ENCODE results near the gene NAP1L5.
A peak's percentile ranks its signal among the peaks of the same experiment; 100 is the strongest.

The NAP1L5 gene

DNA sequence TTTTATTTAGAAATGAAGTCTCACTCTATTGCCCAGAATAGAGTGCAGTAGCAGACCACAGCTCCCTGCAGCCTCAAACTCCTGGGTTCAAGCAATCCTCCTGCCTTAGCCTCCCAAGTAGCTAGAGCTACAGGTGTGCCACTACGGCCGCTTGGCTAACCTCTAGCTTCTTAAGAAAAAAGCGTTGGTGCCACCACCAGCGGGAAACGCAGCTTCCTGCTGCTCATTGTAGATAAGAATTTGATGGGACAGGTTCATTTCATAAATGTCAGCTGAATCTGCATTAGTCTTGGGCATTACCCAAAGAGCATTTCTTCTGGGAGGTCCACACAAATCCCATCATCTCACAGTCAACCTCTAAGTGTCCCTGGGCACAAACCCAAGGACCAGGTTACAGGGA is 33.2 kb upstream of the NAP1L5 start:
- H3K36me3 Mint-ChIP-seq: peaks cover 2% of the 10 kb centered on the region
- H3K27ac Mint-ChIP-seq: peak overlapping the region; percentile 46
- no peaks in the 10 kb centered on the region for H3K4me1 Mint-ChIP-seq
- H3K9me3 Mint-ChIP-seq: no peaks in the 10 kb centered on the region
- H3K4me3 Mint-ChIP-seq: no peak overlapping the region
- H3K27me3 Mint-ChIP-seq: no peaks in the 10 kb centered on the region

GRCh38 chr4:88729146-88729760 is 31.6 kb upstream of the NAP1L5 start:
- no peaks in the 10 kb centered on the region for H3K9me3 Mint-ChIP-seq
- H3K4me3 Mint-ChIP-seq: no peak overlapping the region
- peaks cover 2% of the 10 kb centered on the region for H3K36me3 Mint-ChIP-seq
- H3K4me1 Mint-ChIP-seq: no peaks in the 10 kb centered on the region
- no peaks in the 10 kb centered on the region for H3K27me3 Mint-ChIP-seq
- H3K27ac Mint-ChIP-seq: no peak overlapping the region

DNA sequence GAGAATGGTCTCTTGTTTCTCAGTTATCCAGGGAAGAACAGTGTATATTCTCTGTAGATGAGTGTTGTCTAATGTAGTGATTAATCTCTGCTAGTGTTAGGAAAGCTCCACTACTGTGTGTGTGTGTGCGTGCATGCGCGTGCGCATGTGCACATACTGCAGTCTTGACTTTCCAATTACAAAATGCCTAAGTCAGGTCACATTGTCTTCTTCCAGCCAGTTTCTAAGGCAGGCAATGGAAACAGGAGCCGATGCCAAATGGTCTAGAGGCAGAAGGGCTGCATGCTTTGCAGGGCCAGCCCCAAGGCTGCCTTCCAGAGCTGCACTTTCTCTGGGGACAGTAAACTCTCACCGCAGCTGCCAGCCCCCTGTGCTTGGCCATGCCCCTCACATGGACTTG is 30.5 kb upstream of the NAP1L5 start:
- peak overlapping the region; percentile 5 for H3K27ac Mint-ChIP-seq
- H3K36me3 Mint-ChIP-seq: peaks cover 2% of the 10 kb centered on the region
- no peaks in the 10 kb centered on the region for H3K9me3 Mint-ChIP-seq
- no peak overlapping the region for H3K4me3 Mint-ChIP-seq
- H3K27me3 Mint-ChIP-seq: no peaks in the 10 kb centered on the region
- no peaks in the 10 kb centered on the region for H3K4me1 Mint-ChIP-seq

DNA sequence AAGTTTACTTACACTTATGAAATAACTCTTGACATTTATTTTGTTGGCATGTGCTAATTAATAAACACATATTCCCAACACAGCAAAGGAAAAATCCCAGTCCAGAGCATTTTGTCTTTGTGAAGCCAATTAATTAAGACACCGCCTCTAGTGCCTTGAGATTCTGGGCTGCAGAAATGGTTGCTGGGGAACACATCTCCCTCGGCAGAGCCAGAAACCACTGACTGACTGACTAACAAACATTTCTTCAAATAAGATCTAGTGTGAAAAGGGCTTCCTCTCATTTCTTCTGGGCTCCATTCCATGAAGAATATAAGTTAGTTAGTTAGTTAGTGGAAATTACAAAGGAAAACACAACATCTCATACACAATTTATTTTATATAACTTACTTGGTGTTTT is 28.4 kb upstream of the NAP1L5 start:
- Mint-ChIP-seq H3K9me3 (no peaks in the 10 kb centered on the region), H3K36me3 (peaks cover 2% of the 10 kb centered on the region), H3K27me3 (no peaks in the 10 kb centered on the region), H3K4me1 (no peaks in the 10 kb centered on the region), H3K27ac (no peak overlapping the region), H3K4me3 (no peak overlapping the region)

- no peaks in the 10 kb centered on the region for H3K27me3 Mint-ChIP-seq
- H3K36me3 Mint-ChIP-seq: peaks cover 2% of the 10 kb centered on the region
- H3K27ac Mint-ChIP-seq: no peak overlapping the region
- no peaks in the 10 kb centered on the region for H3K9me3 Mint-ChIP-seq
- no peaks in the 10 kb centered on the region for H3K4me1 Mint-ChIP-seq
- H3K4me3 Mint-ChIP-seq: no peak overlapping the region
These were observed 27.5 kb upstream of the NAP1L5 start for GRCh38 chr4:88725143-88725542.

GRCh38 chr4:88724406-88724805 is 26.8 kb upstream of the NAP1L5 start:
- Mint-ChIP-seq H3K4me3 (no peak overlapping the region), H3K4me1 (no peaks in the 10 kb centered on the region), H3K36me3 (peaks cover 2% of the 10 kb centered on the region), H3K27ac (no peak overlapping the region), H3K27me3 (no peaks in the 10 kb centered on the region), H3K9me3 (no peaks in the 10 kb centered on the region)

DNA sequence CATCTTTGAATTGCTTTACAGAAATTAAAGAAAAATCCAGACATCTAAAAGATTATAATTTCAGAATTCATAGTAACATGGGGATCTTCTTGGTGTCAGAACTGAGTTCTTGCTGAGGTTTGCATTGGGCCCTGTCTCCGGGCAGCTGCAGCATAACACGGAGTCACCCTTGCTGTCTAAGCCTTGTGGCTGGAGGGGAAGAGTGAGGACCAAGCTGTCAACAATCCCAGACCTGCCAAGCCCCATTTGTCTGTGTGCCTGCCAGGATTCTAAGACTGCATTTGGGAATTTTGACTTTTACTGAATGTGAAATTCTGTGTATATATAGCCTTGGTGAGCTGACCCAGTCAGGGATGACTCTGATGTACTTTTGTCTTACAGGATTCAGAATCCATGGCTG is 25.2 kb upstream of the NAP1L5 start:
- Mint-ChIP-seq H3K4me1 (no peaks in the 10 kb centered on the region), H3K27ac (no peak overlapping the region), H3K36me3 (peaks cover 9% of the 10 kb centered on the region), H3K4me3 (no peak overlapping the region), H3K27me3 (no peaks in the 10 kb centered on the region), H3K9me3 (no peaks in the 10 kb centered on the region)

DNA sequence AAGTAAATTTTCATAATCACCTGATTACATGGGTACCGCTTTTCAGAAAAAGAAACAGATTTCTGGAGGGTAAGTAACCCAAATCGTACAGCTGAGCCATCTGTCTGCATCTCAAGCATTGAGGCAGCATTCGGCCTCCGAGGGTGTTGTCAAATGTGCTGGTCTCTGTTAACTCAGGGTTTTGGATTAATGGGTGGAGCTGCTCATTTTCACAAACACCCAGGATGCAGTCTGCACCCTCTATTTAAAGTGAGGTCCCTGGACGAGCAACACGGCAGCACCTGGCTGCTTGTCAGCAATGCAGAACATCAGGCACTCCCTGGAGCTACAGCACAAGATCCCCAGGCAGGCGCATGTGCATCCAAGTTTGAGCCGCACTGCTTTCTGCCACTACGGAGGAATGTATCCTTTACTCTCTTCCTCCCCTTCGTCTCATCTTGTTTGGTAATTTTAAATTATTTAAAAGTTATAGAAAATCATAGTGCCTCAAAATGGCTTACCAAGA is 24.7 kb upstream of the NAP1L5 start:
- peaks cover 4% of the 10 kb centered on the region for H3K9me3 Mint-ChIP-seq
- H3K4me1 Mint-ChIP-seq: no peaks in the 10 kb centered on the region

DNA sequence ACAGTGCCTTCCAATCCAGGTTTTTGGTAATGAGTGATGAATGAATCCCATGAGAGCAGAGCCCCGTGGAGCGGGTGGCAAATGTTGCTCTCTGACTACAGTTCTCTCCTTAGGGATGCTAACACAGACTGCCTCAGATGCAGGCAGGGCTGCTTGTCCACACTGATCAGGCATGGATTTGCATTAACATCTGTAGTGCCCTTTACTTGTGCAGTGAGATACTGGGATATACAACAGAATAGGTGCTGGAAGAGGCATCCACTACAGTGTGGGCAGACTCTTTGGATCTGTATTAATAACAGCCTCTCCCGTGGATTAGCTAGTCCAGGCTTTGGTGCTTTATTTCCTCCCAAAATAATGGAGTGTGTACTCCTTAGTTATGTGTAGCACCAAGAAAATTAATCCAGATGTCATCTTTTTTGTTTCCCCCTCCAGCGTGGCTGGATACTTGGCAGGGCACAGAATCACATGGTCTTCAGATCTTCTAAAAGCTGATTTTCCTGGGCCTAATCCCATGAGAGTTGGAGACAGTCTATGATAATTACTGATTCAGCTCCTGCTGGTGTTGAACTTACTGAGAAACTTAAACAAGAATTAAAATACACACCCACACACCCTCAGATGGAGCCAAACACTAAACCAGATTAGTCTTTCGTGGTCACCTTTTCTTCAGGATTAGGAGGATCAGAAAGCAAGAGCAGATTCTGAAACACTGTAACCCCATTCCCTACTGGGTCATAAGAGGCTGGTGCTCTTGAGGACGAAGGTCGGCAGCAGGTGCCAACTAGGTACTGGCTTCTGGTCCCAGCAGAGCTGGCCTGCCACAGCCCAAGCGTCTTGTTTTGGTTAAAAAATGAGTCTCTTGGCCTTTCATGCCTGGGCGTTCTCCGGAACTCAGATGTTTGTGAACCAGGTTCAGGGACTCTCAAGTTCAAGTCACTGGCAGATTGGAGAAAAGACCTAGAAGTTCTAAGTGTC is 23.1 kb upstream of the NAP1L5 start:
- Mint-ChIP-seq H3K36me3 (peaks cover 26% of the 10 kb centered on the region), H3K4me1 (no peaks in the 10 kb centered on the region), H3K27ac (peak overlapping the region; percentile 46), H3K9me3 (peaks cover 6% of the 10 kb centered on the region), H3K27me3 (no peaks in the 10 kb centered on the region), H3K4me3 (no peak overlapping the region)

More for the DNA sequence above, 24.7 kb upstream of the NAP1L5 start:
- H3K36me3 Mint-ChIP-seq: peaks cover 12% of the 10 kb centered on the region
- no peak overlapping the region for H3K4me3 Mint-ChIP-seq
- H3K27me3 Mint-ChIP-seq: no peaks in the 10 kb centered on the region
- no peak overlapping the region for H3K27ac Mint-ChIP-seq

DNA sequence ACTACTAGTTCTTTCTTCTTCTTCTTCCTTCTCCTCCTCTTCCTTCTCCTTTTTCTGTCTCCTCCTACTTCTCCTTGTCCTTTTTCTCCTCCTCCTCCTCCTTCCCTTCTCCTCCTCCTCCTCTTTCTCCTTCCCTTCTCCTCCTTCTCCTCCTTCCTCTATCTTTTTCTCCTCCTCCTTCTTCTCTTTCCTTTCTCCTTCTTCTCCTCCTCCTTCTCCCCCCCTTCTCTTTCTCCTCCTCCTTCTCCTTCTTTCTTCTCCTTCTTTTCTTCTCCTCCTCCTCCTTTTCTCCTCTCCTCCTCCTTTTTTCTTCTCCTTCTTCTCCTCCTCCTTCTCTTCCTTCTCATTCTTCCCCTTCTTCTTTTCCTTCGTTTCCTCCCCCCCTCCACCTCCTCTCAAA is 21.8 kb upstream of the NAP1L5 start:
- Mint-ChIP-seq H3K27ac (peak overlapping the region; percentile 72), H3K36me3 (peaks cover 36% of the 10 kb centered on the region), H3K9me3 (peaks cover 8% of the 10 kb centered on the region), H3K27me3 (no peaks in the 10 kb centered on the region), H3K4me1 (peaks cover 4% of the 10 kb centered on the region), H3K4me3 (no peak overlapping the region)

GRCh38 chr4:88718098-88718497 is 20.5 kb upstream of the NAP1L5 start:
- Mint-ChIP-seq H3K36me3 (peaks cover 45% of the 10 kb centered on the region), H3K9me3 (peaks cover 10% of the 10 kb centered on the region), H3K27ac (no peak overlapping the region), H3K4me3 (no peak overlapping the region), H3K27me3 (no peaks in the 10 kb centered on the region), H3K4me1 (peaks cover 13% of the 10 kb centered on the region)

DNA sequence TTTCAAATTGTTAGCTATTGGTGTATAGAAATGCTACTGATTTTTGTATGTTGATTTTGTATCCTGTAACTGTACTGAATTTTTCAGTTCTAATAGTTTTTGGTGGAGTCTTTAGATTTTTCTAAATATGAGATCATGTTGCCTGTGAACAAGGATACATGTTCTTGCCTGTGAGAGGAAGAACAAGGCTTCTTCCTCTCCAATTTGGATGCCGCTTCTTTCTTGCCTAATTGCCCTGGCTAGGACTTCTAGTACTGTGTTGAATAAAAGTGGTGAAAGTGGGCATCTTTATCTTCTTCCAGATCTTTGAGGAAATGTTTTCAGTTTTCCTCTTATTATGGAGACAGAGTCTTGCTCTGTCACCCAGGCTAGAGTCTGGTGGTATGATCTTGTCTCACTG is 16.2 kb upstream of the NAP1L5 start:
- H3K9me3 Mint-ChIP-seq: peaks cover 15% of the 10 kb centered on the region
- H3K36me3 Mint-ChIP-seq: peaks cover 73% of the 10 kb centered on the region
- no peaks in the 10 kb centered on the region for H3K27me3 Mint-ChIP-seq
- H3K4me1 Mint-ChIP-seq: peaks cover 13% of the 10 kb centered on the region
- H3K4me3 Mint-ChIP-seq: no peak overlapping the region
- peak overlapping the region; percentile 66 for H3K27ac Mint-ChIP-seq

DNA sequence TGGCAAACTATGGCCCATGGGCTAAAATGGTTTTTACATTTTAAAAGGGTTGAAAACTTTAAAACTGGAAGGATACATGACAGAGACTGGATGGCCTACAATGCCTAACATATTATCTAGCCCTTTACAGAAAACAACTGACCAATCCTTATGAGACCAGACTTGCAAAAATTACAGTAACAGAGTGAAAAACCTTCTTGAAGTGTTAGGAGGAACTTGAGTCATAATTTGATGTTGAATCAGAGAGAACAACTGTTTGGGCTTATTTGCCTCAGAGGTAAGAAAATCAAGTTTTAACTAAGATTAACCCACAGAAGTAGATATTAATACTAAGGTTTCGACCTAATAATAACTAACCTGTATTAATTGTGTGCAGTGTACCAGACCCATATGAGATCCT is 12.4 kb upstream of the NAP1L5 start:
- no peaks in the 10 kb centered on the region for H3K27me3 Mint-ChIP-seq
- no peak overlapping the region for H3K27ac Mint-ChIP-seq
- H3K9me3 Mint-ChIP-seq: peaks cover 9% of the 10 kb centered on the region
- H3K36me3 Mint-ChIP-seq: peaks cover 65% of the 10 kb centered on the region
- peaks cover 13% of the 10 kb centered on the region for H3K4me1 Mint-ChIP-seq
- no peak overlapping the region for H3K4me3 Mint-ChIP-seq

GRCh38 chr4:88706574-88706973 is 8.9 kb upstream of the NAP1L5 start:
- peaks cover 44% of the 10 kb centered on the region for H3K36me3 Mint-ChIP-seq
- no peak overlapping the region for H3K4me3 Mint-ChIP-seq
- no peak overlapping the region for H3K27ac Mint-ChIP-seq
- H3K27me3 Mint-ChIP-seq: no peaks in the 10 kb centered on the region
- peaks cover under 1% of the 10 kb centered on the region for H3K9me3 Mint-ChIP-seq
- no peaks in the 10 kb centered on the region for H3K4me1 Mint-ChIP-seq

- Mint-ChIP-seq H3K4me1 (no peaks in the 10 kb centered on the region), H3K27me3 (no peaks in the 10 kb centered on the region), H3K4me3 (no peak overlapping the region), H3K36me3 (peaks cover 43% of the 10 kb centered on the region), H3K27ac (no peak overlapping the region), H3K9me3 (no peaks in the 10 kb centered on the region)
These were observed 8.3 kb upstream of the NAP1L5 start for GRCh38 chr4:88705805-88706492.

DNA sequence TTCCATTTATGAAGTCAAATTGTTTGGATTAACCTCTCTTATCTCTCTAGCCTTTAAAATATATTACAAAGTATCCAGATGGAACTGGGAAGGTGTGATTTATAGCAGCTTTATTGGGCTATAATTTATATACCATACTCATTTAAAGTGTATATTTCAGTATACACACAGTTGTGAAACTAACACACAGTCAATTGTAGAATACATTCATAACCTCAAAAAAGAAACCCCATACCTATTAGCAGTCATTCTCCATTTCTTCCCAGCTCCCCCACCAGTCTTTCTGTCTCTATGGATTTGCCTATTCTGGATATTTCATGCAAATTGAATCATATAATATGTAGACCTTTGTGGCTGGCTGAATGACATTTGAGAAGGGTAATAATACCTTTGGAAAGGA is 7.6 kb upstream of the NAP1L5 start:
- no peaks in the 10 kb centered on the region for H3K4me1 Mint-ChIP-seq
- H3K4me3 Mint-ChIP-seq: no peak overlapping the region
- no peaks in the 10 kb centered on the region for H3K9me3 Mint-ChIP-seq
- no peak overlapping the region for H3K27ac Mint-ChIP-seq
- peaks cover 37% of the 10 kb centered on the region for H3K36me3 Mint-ChIP-seq
- no peaks in the 10 kb centered on the region for H3K27me3 Mint-ChIP-seq

All from activated naive CD4-positive, alpha-beta T cell treated with anti-CD3 and anti-CD28 coated beads, Interleukin-2, amount 50 U/mL, for 24 hours (primary cell).